A673 (cell line): ENCODE data around the gene OR4D11. TPM values are rescaled to one million over a fixed set of nuclear protein-coding genes. Genes with fewer than 3 reads are reported as not detected.
"Not testable (repeated sequence)": the region's sequence is repeated elsewhere in the genome, so short reads cannot be mapped to it uniquely, and the experiment has no call there.

Experiments
- BruUV-seq: library from RNA; stranded (reverse); fragments of 400-500 nt; replicated peaks from 2 replicates; lab custom pipeline; 2021; lab: Mats Ljungman, UMichigan
- CTCF ChIA-PET: fragments of 300-600 bp; sonication (Branson Sonifier 250); formaldehyde crosslinking; loops from one replicate; lab custom pipeline; 2022; ENCODE audit warnings: antibody characterized with exemption; lab: Charles Lee
- POLR2A ChIA-PET: fragments of 300-600 bp; sonication (Branson Sonifier 250); formaldehyde crosslinking; loops from one replicate; lab custom pipeline; 2022; ENCODE audit warnings: antibody characterized with exemption; ENCODE audit not compliant: low non-redundant PET; lab: Charles Lee
- DNase-seq: peaks from one replicate; pipeline ENCODE4 v3.0.0-alpha.2; 2015; ENCODE audit warnings: low spot score
- H3K27ac ChIP-seq: fragments of 200-600 bp; sonication (generic); 2 replicates; pipeline ENCODE4 v1.5.1; 2016; ENCODE audit warnings: mixed run types, low read depth, mild to moderate bottlenecking, mixed read lengths, antibody characterized with exemption, low read length; ENCODE audit not compliant: poor library complexity, severe bottlenecking
- H3K27me3 ChIP-seq: fragments of 200-600 bp; sonication (generic); replicated peaks from 2 replicates; pipeline ENCODE4 v1.6.1; 2017; ENCODE audit warnings: mixed run types, low read depth, mild to moderate bottlenecking, mixed read lengths, antibody characterized with exemption, low read length; ENCODE audit not compliant: insufficient read depth, poor library complexity
- H3K36me3 ChIP-seq: fragments of 200-600 bp; sonication (generic); 2 replicates; pipeline ENCODE4 v1.6.1; 2016; ENCODE audit warnings: mixed run types, mild to moderate bottlenecking, mixed read lengths, antibody characterized with exemption, low read length; ENCODE audit not compliant: insufficient read depth, poor library complexity, severe bottlenecking
- H3K4me1 ChIP-seq: fragments of 200-600 bp; sonication (generic); 2 replicates; pipeline ENCODE4 v1.6.1; 2017; ENCODE audit warnings: mixed run types, mild to moderate bottlenecking, mixed read lengths, antibody characterized with exemption, low read length; ENCODE audit not compliant: insufficient read depth, poor library complexity, severe bottlenecking
- H3K4me3 ChIP-seq: fragments of 200-600 bp; sonication (generic); 2 replicates; pipeline ENCODE4 v1.5.1; 2016; ENCODE audit warnings: low read depth, mixed run types, mild to moderate bottlenecking, mixed read lengths, low read length; ENCODE audit not compliant: poor library complexity, severe bottlenecking
- H3K9me3 ChIP-seq: fragments of 200-600 bp; sonication (generic); 2 replicates; pipeline ENCODE4 v1.6.1; 2016; ENCODE audit warnings: mixed run types, low read depth, mild to moderate bottlenecking, mixed read lengths, antibody characterized with exemption, low read length; ENCODE audit not compliant: poor library complexity, severe bottlenecking
- EZH2 ChIP-seq: fragments of 200-600 bp; sonication (generic); IDR thresholded peaks from 2 replicates; pipeline ENCODE4 v1.6.1; 2017; ENCODE audit warnings: borderline replicate concordance, low read depth, mild to moderate bottlenecking, mixed read lengths, antibody characterized with exemption, low read length; ENCODE audit not compliant: poor library complexity, severe bottlenecking
- intact Hi-C: fragments of 100-400 bp; cut with micrococcal nuclease; formaldehyde crosslinking; loops from one replicate; pipeline ENCODE4 v1.10.0; 2022; ENCODE audit not compliant: unreplicated experiment
- total RNA-seq: library from RNA; stranded (reverse); gene quantifications from 2 replicates; pipeline ENCODE4 v1.2.3, GENCODE V29; 2021
- TF ChIP-seq, protein P1 (sequence below): fragments of 300-800, 200-600 bp; sonication (generic); conservative IDR thresholded peaks from 2 replicates; pipeline ENCODE4 v1.5.1; 2017; ENCODE audit warnings: low read depth, mild to moderate bottlenecking, antibody characterized with exemption, low read length, moderate library complexity, mixed read lengths

The OR4D11 gene
- total RNA-seq, 1 experiment from 2014 or later = not detected

DNA sequence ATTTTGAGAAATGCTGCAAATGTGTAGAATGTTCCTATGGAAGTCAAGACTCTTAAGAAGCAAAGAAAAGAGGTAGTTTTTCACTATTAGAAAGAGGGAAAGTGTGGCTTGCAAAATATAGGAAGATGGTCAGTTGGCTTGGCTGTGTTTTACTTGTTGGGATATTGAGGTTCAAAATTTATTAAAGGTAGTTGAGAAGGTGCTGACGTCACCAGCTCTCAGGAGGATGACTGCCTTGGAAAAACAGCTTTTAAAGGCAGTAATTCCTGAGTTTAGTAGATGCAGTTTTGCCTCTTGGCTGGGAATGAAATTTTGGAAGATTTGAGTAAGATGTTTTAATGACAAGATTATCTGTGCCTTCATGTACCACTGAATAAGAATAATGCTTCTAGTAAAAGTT, 8.3 kb downstream of the OR4D11 start:
- BruUV-seq = no TSS peak
- ChIA-PET CTCF (no interaction called here), POLR2A (interaction anchor here (0.6 kb wide), 1 partner anchor 80 kb away, joined by 4 read pairs; no protein-coding TSS in a partner anchor)
- Histone ChIP-seq H3K27me3 (no peaks in the 10 kb centered on the region), H3K9me3 (no peaks in the 10 kb centered on the region), H3K36me3 (no peaks in the 10 kb centered on the region), H3K27ac (no peak overlapping the region), H3K4me1 (no peaks in the 10 kb centered on the region), H3K4me3 (no peak overlapping the region)
- intact Hi-C loops = no loop called here
- TF ChIP-seq, protein P1, sequence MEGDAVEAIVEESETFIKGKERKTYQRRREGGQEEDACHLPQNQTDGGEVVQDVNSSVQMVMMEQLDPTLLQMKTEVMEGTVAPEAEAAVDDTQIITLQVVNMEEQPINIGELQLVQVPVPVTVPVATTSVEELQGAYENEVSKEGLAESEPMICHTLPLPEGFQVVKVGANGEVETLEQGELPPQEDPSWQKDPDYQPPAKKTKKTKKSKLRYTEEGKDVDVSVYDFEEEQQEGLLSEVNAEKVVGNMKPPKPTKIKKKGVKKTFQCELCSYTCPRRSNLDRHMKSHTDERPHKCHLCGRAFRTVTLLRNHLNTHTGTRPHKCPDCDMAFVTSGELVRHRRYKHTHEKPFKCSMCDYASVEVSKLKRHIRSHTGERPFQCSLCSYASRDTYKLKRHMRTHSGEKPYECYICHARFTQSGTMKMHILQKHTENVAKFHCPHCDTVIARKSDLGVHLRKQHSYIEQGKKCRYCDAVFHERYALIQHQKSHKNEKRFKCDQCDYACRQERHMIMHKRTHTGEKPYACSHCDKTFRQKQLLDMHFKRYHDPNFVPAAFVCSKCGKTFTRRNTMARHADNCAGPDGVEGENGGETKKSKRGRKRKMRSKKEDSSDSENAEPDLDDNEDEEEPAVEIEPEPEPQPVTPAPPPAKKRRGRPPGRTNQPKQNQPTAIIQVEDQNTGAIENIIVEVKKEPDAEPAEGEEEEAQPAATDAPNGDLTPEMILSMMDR = no peak
- no peak for TF ChIP-seq EZH2
- no peak for DNase-seq

DNA sequence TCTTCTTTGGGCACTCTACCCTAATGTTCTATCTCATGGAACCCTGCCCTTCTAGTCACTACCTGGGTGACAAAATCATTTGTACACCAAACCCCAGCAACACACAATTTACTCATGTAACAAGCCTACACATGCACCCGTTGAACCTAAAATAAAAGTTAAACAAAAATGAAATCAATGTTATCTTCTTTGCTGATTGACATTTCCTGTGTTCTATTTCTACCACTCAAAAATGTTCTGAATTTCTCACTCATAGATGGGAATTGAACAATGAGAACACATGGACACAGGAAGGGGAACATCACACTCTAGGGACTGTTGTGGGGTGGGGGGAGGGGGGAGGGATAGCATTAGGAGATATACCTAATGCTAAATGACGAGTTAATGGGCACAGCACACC, 16.8 kb downstream of the OR4D11 start:
- DNase-seq, BruUV-seq, POLR2A ChIA-PET, H3K4me1 ChIP-seq, H3K27me3 ChIP-seq, intact Hi-C loops, H3K27ac ChIP-seq, CTCF ChIA-PET, H3K4me3 ChIP-seq, H3K9me3 ChIP-seq, H3K36me3 ChIP-seq: not testable (repeated sequence)

DNA sequence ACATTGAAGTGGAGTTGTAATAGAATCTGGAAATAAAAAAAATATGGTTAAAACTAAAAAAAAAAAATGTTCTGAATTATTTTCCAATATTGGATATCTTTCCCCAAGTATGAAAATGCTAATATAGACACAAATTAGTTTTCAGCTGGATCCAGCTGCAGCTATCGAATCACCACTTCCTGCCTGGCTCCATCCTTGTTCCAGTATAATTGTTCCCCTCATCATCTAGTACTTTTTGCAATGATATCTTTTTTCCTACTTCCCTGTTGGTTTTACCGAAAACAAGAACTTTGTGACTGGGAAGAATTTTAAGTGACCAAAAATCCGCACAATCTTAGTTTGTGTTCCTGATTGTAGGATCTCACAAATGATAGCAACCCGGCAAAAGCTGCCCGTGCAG, 17.4 kb downstream of the OR4D11 start:
- no peaks in the 10 kb centered on the region for H3K4me1 ChIP-seq
- intact Hi-C loops = no loop called here
- DNase-seq = no peak
- no peaks in the 10 kb centered on the region for H3K9me3 ChIP-seq
- POLR2A ChIA-PET = no interaction called here
- H3K27ac ChIP-seq = no peak overlapping the region
- H3K36me3 ChIP-seq = no peaks in the 10 kb centered on the region
- no peak overlapping the region for H3K4me3 ChIP-seq
- TF ChIP-seq, protein P1 = no peak
- TF ChIP-seq EZH2 = no peak
- CTCF ChIA-PET = no interaction called here
- no TSS peak for BruUV-seq
- H3K27me3 ChIP-seq = no peaks in the 10 kb centered on the region

DNA sequence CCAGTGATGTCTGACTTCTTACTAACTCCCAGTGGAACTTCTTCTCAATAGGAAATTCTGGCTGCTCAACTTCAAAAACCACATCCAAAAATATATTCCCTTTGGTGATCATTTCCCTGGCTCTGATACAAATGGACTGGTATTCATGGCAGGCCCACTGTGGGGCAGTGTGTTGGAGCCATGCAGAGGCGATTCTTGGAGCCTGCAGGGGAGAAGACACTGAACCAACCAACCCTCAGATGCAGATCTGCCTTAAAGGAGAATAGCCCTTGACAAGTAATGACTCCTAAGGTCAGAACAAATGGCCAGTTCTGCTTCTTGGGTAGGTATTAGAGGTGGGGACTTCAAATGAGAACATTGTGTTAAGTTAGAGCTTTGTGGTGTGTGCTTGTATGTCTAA, 20.2 kb downstream of the OR4D11 start:
- ChIA-PET POLR2A (no interaction called here), CTCF (interaction anchor here (0.7 kb wide), 1 partner anchor 19 kb away, joined by 11 read pairs; no protein-coding TSS in a partner anchor)
- no peaks in the 10 kb centered on the region for H3K9me3 ChIP-seq
- DNase-seq = no peak
- no peak overlapping the region for H3K4me3 ChIP-seq
- no peaks in the 10 kb centered on the region for H3K4me1 ChIP-seq
- H3K27ac ChIP-seq = no peak overlapping the region
- H3K27me3 ChIP-seq = no peaks in the 10 kb centered on the region
- no TSS peak for BruUV-seq
- no peaks in the 10 kb centered on the region for H3K36me3 ChIP-seq
- TF ChIP-seq EZH2 = no peak
- TF ChIP-seq, protein P1 = peak; percentile 26; the same call in 1 of the 2 replicates
- intact Hi-C loops = no loop called here
